RWPE1 (cell line): ENCODE data around the gene PRPS1.
"Not testable (repeated sequence)": the region's sequence is repeated elsewhere in the genome, so short reads cannot be mapped to it uniquely, and the experiment has no call there.

Source experiments
- CTCF ChIA-PET: fragments of 350-600 bp; sonication (Branson Sonifier 250); formaldehyde crosslinking; extraction: SDS; loops from one replicate; lab custom pipeline; 2021; lab: Yijun Ruan, JAX
- POLR2A ChIA-PET: fragments of 400-600 bp; formaldehyde crosslinking; extraction: SDS; loops from one replicate; lab custom pipeline; 2020; ENCODE audit warnings: antibody characterized with exemption; ENCODE audit not compliant: low non-redundant PET; lab: Yijun Ruan, JAX
- DNase-seq: peaks from one replicate; pipeline ENCODE4 v3.0.0; 2012; ENCODE audit warnings: low spot score
- H3K27ac ChIP-seq: fragments of 450-650 bp; 2 replicates; pipeline ENCODE4 v1.5.1; 2017
- CTCF ChIP-seq: fragments of 450-650 bp; conservative IDR thresholded peaks from 2 replicates; pipeline ENCODE4 v1.5.1; 2017; ENCODE audit warnings: low read depth, mild to moderate bottlenecking

Gene PRPS1

GRCh38 chrX:107669885-107670628, 41.7 kb downstream of the PRPS1 start:
- CTCF ChIA-PET = no interaction called here
- TF ChIP-seq CTCF = no peak
- peak overlapping the region; percentile 54 for H3K27ac ChIP-seq
- DNase-seq = no peak
- POLR2A ChIA-PET = no interaction called here

- peak overlapping the region; percentile 54 for H3K27ac ChIP-seq
- POLR2A ChIA-PET, CTCF ChIA-PET, DNase-seq: not testable (repeated sequence)
Observed at GRCh38 chrX:107671256-107671655, 42.9 kb downstream of the PRPS1 start.

GRCh38 chrX:107672955-107673378, 44.7 kb downstream of the PRPS1 start:
- peak; percentile 47 for DNase-seq
- H3K27ac ChIP-seq = peak overlapping the region; percentile 99
- ChIA-PET CTCF (interaction anchor here (0.6 to 1.6 kb wide), 12 partner anchors 28 to 221 kb away, joined by 3 to 12 read pairs (median 5); partner anchors contain the start of genes NCBP2L and TSC22D3), POLR2A (interaction anchor here (0.6 kb wide), 1 partner anchor 17 kb away, joined by 3 read pairs; no protein-coding TSS in a partner anchor)
- TF ChIP-seq CTCF = peak; percentile 73

GRCh38 chrX:107673431-107673830, 45.1 kb downstream of the PRPS1 start:
- peak overlapping the region; percentile 99 for H3K27ac ChIP-seq
- ChIA-PET CTCF (interaction anchor here (0.8 to 1.6 kb wide), 6 partner anchors 39 to 220 kb away, joined by 3 to 12 read pairs (median 6); partner anchors contain the start of genes NCBP2L and TSC22D3), POLR2A (interaction anchor here (1.5 kb wide), 1 partner anchor 39 kb away, joined by 5 read pairs; no protein-coding TSS in a partner anchor)
- no peak for TF ChIP-seq CTCF
- no peak for DNase-seq

GRCh38 chrX:107673933-107674479, 45.7 kb downstream of the PRPS1 start:
- peak overlapping the region; percentile 99 for H3K27ac ChIP-seq
- CTCF ChIA-PET = interaction anchor here (0.6 kb wide), 1 partner anchor 53 kb away, joined by 4 read pairs; no protein-coding TSS in a partner anchor
- no peak for TF ChIP-seq CTCF
- POLR2A ChIA-PET = interaction anchor here (1.5 kb wide), 1 partner anchor 38 kb away, joined by 5 read pairs; no protein-coding TSS in a partner anchor
- DNase-seq = no peak

- H3K27ac ChIP-seq = peak overlapping the region; percentile 99
- DNase-seq = peak; percentile 39
- TF ChIP-seq CTCF = no peak
- ChIA-PET POLR2A (interaction anchor here (1.5 kb wide), 1 partner anchor 37 kb away, joined by 5 read pairs; no protein-coding TSS in a partner anchor), CTCF (interaction anchor here (0.6 kb wide), 2 partner anchors 52 to 342 kb away, joined by 3 to 4 read pairs; no protein-coding TSS in a partner anchor)
Observed at GRCh38 chrX:107674480-107675364, 46.4 kb downstream of the PRPS1 start.
